IPS DF 4.7 (cell line): Measurements from ENCODE around the gene STON2.

ENCODE experiments used
- DNase-seq: peaks from one replicate; pipeline ENCODE4 v3.0.0-alpha.2; 2013; ENCODE audit warnings: low spot score; ENCODE audit errors: extremely low read depth

STON2 gene

DNA sequence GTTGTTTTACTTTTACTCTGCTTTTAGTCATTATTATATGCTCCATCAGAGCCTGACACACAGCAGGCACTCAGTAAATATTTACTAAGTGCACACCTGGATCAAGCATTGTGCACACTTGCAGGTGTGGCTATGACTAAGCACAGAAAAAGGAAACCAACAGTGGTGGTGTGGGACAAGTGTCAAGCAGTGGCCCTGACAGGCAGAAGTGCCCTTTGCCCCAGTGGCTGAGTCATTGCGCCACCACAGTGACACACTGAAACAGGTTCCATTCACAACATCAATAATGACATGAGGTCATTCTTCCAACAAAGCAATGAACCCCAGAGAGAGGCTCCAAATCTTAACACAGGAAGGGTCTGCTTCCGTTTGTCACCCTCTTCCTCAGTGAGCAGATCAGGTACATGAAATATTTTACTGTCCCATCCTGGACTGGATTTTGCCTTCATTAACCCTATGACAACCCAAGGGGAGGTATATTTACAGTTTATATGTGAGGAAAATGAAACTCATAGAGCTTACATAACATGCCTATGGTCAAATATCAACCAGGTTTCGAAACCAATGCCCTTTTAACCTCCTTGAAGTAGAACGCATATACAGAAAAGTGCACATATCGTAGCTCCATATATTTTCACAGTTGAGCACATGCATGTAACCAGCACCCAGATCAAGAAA lies 96.7 kb downstream of the STON2 start:
- DNase-seq: no peak

DNA sequence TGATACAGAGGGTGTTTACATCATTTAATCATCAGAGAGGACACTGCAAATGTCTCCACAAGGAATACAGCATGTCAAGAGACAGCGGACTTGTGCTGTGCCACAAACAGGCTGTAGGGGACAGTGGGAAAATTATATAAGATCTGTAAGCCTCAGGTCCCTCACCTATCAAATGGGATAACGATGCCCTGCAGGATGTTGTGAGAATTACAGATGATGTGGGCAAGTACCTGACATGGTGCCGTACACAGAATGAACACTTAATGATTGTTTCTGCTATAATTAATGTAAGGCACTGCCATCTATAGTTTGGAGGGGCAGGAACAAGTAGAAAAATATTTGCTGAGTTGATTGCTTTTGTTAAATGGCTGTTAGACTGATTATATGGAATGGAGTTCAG lies 97.5 kb downstream of the STON2 start:
- DNase-seq: no peak

DNA sequence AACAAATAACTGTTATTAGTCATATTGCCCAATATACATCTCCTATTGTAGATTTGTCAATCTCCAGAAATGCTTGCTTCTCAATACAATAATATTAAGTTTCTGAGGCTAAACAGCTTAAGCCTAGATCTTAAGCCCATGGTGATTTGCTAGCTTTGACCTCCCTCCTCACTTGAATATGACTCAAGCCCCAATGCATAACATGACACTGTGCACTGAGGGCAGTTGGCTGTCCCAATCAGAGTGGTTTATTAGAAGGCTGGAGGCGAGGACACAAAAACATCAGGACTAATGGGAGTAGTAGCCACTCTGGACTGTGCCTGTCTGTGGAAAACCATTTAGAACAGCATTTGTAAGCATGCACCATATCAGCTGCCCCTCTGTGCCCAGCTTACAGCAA lies 98.3 kb downstream of the STON2 start:
- DNase-seq: no peak

DNA sequence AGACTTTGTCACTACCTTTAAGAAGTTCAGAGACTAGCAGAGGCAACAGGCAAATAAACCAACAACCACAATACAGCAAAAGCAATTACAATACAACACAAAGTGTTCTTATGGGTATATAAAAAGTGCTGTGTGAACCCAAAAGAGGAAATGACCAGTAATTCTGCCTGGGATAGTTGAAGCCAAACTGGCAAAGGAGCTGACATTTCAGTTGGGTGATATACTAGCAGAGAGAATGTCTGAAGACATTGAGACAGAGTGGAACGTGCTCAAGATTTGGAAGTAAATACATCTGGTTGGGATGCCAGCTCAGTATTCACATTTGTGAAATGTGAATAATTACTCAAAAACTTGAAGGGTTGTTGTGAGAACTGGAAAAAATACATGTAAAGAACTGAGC lies 98.8 kb downstream of the STON2 start:
- no peak for DNase-seq

DNA sequence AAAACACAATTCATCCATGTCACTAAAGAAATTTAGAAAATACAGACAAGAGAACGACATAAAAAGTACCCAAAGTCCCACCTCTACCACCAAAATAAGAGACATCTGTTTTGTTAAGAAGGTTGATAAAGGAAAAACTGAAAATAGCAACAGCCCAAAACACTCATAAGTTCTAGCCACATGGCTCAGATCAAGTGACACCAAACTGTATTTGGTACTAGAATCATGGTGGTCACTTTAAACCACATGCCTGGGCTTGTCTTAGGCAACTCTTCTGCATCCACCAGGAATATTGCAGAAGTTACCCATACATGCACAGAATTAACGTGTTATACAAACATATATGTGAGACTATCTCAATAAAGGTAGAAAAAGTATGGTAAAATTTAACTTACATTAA lies 101.2 kb downstream of the STON2 start:
- no peak for DNase-seq

DNA sequence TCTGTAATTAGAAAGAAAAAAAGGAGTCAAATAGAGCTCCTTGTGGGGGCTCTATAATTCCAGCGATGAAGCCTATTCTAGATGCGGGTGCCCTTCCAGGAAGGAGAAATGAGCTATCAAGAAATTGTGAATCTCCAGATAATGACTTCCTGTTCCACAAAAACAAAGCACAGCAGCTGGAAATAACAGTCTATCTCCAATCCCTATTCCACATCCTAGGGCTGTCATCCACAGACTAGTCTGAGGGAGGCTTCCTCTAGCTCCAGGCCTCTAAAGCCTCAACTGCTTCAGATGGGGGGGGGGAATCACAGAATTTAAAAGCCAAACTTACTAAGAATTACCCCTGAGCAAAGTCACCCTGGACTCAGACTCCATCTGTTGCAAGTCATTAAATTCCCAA lies 102.0 kb downstream of the STON2 start:
- no peak for DNase-seq

DNA sequence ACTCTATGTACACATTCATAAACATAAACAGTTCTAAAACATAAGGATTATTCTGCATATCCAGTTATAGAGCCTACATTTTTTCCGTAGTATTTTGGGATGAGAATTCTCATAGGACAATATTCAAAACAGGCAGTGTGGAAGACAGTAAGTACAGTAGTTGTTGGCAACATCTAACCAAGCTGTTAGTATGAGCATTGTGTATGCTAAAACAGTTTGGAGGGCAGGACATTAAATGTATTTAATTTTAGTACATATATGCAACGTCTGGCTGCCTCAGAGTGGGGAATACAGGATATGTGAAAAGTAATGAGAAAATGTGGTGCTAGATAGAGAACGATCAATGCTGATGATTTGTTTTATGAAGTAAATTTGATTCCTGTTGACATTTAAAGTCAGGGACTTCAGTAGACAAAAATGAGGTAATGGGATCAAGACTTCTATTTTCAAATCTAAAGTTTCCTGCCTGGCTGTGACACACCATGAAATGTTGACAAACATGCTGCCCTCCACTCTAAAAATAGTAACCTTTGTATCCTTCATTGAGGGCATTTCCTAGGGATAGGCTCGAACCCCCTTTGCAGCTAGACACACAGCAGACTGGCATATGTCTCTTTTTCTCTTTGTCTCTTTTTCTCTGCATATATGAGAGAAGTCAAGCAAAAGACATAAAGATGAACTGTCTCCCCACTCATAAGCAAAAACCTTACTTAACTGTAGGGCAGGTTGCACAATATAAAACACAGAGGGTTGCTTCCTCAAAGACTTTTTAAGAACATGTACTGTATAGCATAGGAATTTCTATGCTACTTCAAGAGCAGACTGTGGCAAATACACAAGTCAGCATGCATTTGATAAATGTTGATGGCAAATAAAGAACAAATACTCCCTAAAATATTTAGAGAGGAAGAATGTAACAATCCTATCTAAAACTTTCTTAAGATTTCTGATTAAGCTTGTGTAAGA lies 103.9 kb downstream of the STON2 start:
- DNase-seq: no peak

DNA sequence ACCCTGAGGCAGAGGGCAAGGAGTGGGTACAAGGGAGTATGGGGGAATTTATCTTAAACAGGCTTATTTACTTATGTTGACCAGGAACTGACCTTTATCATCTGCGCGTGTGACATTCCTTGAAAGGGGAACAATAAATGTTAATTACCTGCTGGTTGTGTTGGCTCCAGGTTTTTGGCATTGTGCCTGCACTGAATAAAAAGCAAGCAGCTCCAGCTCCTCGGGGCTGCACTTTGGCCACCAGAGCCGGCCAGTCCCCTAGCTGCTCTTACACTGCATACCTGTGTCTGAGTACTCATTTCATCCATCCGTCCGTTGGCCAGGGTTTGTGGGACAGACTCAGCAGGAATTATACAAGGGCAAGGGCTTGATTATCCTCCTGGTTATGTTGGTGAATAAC lies 110.6 kb downstream of the STON2 start:
- no peak for DNase-seq

DNA sequence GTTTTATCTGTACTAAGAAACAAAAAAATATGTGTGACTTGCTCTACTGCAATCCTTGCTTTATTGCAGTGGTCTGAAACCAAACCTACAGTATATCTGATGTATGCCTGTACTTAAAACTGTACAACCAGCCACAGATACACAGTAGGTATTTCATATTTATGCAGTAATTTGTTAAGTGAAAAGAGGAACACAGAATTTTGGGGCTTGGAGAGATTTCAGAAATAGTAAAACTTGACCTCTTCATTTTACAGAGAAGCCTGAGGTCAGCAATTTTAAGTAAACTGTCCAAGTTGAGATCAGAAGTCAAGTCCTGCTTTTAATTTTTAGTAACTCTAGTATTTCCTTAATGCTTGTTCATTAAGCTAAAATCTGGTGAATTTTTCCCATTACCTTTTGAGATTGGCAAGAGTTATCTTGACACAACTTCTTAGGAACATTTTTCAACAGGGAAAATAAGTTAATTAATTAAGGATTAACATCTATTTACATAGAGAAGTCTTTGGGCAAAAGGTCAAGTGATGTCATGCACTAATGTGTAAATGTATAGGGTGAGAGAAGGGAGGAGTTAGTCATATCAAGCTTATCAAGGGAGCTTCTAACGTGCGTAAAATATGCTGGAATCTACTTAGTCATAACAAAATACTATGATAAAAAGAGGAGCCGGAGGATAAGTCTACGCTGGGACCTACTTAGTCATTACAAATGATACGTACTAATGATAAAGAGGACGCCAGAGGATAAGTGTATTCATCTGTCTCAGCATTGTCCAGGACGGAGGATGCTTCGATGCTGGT lies 113.4 kb downstream of the STON2 start:
- no peak for DNase-seq

DNA sequence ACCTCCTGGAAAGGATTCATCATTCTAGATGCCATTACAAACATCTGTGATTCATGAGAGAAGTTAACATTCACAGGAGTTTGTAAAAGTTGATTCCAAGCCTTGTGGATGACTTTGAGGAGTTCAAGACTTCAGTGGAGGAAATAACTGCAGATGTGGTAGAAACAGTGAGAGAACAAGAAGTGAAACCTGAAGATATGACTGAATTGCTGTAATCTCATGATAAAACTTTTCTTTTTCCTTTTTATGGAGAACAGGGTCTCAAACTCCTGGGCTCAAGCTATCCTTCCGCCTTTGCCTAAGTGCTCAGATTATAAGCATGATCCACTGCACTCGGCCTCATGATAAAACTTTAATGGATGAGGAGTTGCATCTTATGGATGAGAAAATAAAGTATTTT lies 114.9 kb downstream of the STON2 start:
- DNase-seq: no peak

DNA sequence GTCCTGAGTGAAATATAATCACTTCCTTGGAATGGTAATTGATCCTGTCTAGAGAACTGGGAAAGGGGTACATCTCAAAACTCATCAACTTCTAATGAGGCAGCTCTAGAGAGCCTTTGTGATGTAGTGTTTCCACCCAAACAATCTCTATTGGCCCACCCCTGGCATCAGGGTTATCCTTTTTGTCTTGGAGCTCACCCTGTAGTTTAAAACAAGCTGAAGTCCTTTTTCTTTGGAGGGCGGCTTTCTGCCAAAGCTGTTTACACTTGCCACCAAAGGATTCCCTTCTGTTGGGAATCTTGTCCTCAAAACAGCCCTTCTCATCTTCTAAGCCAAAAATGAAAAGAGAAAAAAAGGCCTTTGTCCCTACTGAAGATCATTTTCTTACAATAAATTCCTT lies 118.8 kb downstream of the STON2 start:
- DNase-seq: no peak

DNA sequence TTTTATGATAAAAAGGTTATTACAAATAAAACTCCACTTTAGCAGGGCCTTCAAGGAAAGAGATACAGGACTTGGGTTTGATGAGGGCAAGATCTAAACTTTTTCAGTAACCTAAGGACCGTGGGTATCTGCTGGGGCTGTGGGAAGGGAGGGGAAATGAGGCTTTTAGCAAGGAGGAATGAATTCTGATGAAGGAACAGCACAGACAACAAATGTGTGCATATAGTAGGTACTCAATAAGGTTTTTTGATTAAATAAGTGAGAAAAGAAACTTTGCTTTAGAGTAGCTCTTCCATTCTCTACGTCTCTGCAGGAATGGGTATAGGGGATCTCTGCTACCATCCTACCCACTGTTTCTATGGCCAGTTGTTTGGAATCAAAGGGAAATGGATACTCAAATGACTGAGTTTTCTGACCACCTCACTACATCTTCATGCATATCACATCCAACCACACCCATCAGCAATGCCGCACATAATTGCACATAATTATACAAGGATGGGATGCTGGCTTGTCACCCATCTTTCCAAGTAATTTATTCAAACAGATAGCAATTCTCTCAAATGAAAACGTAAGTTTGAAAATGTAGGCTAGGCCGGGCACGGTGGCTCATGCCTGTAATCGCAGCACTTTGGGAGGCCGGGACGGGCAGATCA lies 119.9 kb downstream of the STON2 start:
- DNase-seq: no peak

DNA sequence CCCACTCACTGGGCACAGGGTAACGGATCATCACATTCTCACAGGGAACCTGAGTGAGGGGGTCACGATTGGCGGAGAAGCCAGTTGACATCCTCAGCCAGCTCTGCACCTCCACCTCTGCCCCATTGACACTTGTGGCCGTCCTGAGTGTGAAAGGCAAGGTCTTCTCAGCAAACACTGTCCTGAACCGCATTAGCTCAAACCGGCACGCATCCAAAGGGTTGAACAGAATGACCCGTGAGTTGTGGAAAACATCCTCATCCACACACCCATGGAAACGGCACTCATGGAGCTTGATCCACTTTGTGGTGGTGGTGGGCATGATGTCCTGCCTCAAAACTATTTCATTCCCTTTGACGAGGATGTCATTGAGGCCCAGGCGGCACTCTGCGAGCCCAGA lies 123.0 kb downstream of the STON2 start:
- no peak for DNase-seq

DNA sequence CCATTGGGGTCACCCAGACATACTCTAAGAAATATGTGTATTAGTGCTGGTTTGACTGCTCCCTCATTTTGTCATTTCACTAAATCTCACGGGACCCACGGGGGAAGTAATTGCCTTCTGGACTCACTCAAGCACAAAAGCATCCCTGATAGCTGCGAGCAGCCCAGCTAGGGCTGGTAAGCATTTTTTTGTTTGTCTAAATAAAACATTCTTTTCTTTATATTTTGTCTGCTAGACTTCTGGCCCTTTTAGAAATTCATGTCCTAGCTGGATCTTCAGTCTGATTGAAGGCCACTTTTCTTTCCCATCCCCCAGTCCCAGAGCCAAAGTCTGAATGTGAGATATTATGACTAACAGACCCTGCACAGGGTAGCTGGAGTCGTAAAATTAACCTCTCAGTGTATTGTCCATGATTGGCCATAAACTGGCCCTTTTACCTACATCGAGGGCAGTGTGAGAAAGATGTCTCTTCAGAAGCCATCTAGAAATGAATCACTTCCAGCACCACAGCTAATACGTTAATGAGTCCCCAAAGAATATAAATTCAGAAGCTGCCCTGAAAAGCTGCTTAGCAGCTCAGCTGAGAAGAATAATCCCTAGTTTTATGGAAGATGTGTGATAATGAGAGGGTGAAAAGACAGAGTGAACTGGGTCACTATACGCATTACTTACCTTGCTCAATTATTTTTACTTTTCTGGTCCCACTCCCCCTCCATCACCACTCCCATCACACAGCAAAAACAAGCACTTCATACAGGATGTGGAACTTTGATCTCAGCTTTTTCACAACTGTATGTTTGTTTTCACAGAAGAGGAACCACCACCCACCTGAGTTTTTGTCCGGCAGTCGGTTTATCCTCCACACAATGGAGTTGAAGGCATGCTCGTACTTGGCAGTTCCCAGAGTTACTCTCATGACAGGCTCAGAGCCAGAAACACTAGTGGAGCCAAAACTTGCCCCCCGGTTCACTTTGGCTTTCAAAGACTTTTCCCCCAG lies 123.8 kb downstream of the STON2 start:
- DNase-seq: no peak

DNA sequence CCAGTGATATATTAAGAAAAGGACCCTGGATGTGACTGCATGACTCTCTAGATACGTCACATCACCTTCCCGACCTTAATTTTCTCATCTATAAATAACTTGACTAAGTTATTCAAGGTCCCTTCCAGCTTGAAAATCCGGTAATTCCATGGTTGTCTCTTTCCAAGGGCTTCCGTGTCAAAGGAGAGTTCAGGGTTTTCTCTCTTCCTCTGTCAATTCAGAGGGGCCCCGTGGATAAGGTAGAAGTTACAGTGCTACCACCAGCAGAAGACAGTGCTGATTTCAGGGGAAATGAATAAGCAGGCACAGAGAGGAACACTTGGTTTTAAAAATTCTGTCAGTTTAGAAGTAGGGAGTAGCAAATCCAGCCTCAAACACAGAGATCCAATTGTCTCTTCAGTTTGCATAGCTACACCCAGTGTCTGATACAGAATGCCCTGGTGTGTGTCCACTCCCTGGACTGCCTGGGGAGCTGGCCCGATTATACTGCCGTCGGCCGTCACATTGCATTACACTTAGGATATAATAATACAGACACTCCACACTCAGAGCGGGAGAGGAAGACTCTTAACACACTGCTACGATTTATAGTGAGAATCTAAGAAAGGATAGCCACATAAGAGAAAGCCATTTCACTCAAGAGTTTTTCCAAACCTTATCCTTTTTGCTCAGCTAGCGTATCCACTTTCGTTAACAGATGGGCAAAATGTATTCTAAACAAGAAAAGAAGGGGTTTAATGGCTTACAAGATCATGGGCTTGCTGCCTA lies 124.6 kb downstream of the STON2 start:
- no peak for DNase-seq

DNA sequence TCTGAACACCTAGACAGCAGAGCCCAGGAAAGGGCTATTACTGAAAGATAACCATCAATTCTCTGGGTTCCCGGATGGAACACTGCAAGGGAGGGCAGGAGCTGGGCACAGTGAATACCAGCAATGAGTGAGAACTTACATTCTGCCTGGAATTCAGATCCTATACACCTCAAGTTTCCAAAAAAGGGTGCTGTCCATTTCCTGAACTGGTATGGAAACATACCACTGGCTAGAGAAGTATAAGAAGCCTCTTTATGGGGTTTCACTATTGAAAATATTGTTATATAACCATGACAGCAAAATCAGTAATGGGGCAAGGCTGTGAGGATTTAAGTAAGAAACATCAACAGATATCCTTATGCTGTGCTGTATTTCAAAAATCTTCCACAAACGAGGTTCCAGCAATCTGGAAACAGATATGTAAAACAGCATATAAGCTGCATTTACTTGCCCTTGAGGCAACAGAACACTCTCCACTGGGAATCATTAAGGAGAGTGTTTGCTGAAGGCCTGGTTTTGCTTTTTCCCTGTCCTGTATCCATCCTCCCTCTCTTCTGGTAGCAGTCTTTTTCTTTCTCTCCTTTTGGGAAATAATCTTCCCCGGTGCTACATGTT lies 126.1 kb downstream of the STON2 start:
- no peak for DNase-seq

DNA sequence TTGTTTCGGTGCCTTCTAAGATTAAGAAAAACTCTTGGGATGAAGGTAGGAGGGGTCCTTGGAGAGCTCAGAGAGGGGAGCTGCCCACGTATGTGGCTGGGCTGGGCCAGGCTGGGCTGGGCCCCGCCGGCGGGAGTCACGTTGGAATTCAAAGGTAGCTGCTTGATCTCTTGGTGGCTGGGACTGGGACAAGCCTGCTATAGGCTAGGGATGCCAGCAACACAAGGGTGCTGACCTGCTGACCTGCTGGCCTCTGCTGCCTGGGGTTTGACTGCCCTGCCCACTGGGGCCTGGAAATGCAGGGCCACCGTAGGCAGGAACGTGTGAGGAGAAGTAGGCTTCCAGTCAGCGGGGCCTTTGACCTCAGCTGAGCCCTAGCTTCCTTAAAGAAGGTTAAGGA lies 126.6 kb downstream of the STON2 start:
- no peak for DNase-seq

DNA sequence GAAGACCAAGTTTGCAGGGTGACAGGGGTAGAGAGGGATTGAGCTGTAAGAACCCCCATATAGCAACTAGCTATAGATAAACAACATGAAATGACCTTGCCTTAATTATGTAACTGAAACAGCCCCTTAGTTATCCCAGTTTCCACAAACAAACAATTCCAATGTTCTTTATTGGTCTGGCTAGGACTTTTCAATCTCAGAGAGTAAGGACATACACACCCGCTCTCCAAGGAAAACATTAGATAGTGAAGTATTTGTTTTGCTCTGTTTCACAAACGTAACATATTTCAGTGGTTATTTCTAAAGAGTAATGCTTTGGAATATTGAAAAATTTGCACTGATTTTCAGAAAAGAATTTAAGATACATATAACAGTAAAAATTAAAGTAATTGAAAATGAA lies 127.8 kb downstream of the STON2 start:
- no peak for DNase-seq

DNA sequence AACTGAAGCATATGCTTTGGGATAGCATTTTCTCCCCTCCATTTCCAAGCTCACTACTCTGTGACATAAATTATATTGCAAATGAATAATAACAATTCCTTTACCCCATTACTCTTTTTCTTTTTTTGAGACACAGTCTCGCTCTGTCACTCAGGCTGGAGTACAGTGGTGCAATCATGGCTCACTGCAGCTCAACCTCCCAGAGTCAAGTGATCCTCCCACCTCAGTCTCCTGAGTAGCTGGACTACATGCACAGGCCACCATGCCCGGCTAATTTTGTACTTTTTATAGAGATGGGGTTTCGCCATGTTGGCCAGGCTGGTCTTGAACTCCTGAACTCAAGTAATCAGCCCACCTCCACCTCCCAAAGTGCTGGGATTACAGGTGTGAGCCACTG lies 130.1 kb downstream of the STON2 start:
- no peak for DNase-seq
